CD4-positive, alpha-beta T cell treated with Interleukin-6 for 4 hours (primary cell): ENCODE measurements around the gene BBS1.

Experiments
- DNase-seq: peaks from one replicate; pipeline ENCODE4 v3.0.0-alpha.2; 2020; ENCODE audit warnings: mixed read lengths

Gene BBS1

DNA sequence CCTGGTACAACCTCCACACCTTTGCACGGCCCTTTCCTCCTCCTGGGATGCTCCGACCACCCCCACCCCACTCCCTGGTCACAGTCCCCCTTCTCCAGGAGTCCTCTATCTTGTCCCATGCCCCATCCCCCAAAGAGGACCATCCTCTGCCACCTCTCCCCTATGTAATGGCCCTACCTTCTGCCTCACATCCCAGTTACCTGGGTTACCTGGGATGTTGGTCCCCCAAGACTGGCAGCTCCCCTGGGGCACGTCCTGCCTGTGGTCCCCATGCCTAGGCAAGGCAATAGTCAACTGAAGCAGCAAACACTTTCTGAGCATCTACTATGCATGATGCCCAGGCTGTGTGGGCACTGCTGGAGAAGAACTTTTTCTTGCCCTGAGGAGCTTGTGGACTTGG, 45.0 kb downstream of the BBS1 start:
- no peak for DNase-seq

DNA sequence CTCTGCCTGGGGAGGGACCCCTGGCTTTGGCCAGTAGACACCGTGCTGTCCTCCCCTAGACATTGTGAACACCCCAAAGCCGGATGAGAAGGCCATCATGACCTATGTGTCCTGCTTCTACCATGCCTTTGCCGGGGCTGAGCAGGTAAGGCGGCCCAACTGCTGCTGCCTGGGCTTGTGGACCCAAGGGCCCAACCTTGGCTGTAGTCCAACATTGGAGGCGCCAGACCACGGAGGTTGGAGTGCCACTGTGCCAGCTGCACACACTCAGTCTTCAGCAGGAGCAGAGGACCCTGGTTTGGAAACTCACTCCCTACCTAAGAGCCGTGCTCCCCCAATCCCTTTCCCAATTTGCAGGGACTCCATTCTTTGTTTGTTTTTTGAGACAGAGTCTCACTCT, 45.7 kb downstream of the BBS1 start:
- DNase-seq: no peak

DNA sequence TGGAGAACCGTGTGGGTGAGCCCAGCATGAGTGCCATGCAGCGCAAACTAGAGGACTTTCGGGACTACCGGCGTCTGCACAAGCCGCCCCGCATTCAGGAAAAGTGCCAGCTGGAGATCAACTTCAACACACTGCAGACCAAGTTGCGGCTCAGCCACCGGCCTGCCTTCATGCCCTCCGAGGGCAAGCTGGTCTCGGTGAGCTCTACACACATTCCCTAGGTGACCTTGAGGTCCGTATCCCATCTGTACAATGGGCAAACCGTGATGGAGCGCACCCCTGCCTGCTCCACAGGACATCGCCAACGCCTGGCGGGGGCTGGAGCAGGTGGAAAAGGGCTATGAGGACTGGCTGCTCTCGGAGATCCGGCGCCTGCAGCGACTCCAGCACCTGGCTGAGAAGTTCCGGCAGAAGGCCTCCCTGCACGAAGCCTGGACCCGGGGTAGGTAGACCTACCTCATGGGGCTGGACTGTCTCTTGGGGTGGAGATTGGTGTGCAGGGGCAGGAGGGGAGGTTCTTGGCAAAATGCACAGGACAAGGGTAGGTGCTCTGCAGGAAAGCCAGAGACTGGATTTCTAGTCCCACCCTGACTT, 47.4 kb downstream of the BBS1 start:
- no peak for DNase-seq

DNA sequence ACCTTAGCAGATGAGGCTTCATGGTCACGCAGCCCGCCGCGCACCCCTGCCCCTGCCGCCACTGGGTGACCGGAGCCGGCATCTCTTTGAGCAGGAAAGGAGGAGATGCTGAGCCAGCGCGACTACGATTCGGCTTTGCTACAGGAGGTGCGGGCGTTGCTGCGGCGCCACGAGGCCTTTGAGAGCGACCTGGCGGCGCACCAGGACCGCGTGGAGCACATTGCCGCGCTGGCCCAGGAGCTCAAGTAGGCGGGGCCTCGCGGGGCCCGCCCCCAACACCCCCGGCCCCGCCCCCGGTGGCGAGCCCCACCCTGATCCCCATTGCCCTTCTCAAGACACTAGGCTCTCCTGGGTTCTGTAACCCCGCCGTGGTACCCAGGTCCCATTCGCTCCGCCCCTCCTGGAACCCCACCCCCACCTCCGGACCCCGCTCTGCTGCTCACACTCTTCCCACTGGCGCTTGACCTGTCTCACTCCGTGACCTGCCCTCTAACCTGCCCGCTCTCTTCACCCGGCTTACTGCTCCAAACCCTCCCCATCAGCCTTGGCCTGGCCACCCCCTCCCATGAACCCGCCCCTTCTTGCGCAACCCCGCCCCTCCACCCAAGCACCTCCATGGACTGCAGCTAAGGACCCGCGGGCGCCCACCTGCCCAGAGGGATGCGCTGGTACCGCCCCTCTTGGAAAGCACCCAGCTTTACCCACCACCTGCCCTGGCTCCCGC, 48.9 kb downstream of the BBS1 start:
- DNase-seq: peak; percentile 43

DNA sequence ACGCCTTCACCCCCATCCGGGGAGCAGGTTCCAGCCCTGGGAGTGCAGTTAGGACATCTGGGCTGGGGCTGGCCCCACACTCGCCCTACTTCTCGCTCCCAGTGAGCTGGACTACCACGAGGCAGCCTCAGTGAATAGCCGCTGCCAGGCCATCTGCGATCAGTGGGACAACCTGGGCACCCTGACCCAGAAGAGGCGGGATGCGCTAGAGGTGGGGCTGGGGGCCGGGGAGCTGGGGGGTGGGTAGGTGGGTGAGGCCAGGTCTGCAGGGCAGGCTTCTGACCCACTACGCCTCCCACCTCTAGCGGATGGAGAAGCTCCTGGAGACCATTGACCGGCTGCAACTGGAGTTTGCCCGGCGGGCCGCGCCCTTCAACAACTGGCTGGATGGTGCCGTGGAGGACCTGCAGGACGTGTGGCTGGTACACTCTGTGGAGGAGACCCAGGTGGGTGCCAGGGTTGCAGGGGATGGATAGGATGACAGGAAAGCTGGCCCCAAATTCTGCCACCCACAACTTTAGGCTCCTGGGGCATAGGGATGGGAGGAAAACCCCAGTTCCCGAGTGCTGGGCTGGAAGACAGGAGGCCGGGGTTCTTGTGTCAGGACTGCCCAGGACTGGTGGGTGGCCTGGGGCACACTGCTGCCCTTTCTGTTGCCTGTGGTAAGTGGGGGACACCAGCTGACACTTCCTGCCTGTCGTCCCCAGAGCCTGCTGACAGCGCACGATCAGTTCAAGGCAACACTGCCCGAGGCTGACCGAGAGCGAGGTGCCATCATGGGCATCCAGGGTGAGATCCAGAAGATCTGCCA, 49.6 kb downstream of the BBS1 start:
- no peak for DNase-seq

DNA sequence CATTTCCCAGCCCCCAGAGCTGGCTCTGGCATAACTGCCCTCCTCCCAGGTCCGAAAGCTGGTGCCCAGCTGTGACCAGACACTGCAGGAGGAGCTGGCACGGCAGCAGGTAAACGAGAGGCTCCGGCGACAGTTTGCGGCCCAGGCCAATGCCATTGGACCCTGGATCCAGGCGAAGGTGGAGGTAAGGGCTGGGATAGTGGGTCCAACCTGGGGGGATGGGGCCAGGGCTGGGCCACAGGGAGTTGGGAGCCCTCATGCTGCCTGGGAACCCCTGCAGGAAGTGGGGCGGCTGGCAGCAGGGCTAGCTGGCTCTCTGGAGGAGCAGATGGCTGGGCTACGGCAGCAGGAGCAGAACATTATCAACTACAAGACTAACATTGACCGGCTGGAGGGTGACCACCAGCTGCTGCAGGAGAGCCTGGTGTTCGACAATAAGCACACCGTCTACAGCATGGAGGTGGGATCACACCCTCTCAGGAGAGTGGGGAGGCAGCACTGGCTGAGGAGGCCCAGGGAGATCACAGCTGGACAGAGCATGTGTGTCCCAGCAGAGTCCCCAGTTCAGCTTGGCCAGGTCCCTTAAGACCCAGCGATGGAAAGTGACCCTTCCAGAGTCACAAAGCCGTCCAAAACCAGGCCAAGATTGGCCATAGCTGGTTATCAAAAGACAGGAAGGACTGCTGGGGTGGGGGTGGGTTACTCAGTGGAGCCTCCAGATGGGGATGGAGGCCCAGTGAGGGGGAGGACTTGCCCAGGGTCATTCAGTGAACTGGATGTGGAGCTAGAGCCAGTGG, 50.9 kb downstream of the BBS1 start:
- no peak for DNase-seq

DNA sequence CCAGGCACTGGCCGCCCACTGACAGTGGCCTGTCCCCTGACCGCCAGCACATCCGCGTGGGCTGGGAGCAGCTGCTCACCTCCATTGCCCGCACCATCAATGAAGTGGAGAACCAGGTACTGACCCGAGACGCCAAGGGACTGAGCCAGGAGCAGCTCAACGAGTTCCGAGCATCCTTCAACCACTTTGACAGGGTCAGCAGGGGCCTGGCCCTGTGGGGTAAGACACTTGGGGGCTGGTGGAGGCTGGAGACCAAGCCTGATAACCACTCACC, 51.5 kb downstream of the BBS1 start:
- DNase-seq: no peak

DNA sequence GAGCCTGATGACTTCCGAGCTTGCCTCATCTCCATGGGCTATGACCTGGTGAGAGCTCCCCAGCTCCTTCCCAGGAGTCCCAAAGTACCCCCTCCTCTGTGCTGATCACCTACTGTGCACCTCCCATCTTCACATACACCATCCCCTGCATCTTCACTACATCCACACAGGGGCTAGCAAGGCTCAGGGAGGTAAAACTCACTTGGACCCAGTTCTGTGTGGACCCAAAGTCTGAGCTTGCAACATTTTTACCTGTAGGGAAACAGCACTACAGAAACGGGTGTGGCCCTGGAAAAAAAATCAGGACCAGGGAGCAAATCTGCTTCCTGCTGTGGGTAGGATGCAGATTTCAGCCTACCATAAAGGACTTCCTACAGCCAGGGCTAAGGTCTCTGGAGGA, 51.8 kb downstream of the BBS1 start:
- no peak for DNase-seq

DNA sequence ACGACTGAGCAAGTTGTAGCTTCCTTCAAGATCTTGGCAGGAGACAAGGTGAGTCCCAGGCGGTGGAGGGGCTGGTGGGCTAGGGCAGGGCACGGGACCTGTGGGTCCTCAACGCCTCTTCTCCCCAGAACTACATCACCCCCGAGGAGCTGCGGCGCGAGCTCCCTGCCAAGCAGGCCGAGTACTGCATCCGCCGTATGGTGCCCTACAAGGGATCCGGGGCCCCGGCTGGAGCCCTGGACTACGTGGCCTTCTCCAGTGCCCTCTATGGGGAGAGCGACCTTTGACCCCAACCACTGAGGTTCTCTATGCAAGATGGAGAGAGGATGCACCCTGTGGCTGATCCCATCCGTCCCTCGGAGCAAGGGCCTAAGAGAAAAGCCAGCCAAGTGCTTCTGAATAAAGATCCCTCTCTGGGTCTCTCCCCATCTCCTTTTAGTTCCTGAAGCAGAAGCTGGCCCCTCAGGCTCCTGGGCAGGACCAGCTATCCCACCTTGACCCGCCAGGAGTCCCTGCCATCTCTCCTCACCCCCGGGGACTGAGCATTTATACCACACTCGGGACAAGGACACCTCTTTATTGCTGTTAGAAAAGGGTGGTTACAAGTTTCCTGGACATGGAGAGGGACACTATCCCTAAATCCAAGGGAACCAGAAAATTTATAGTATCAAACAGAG, 52.6 kb downstream of the BBS1 start:
- DNase-seq: no peak

DNA sequence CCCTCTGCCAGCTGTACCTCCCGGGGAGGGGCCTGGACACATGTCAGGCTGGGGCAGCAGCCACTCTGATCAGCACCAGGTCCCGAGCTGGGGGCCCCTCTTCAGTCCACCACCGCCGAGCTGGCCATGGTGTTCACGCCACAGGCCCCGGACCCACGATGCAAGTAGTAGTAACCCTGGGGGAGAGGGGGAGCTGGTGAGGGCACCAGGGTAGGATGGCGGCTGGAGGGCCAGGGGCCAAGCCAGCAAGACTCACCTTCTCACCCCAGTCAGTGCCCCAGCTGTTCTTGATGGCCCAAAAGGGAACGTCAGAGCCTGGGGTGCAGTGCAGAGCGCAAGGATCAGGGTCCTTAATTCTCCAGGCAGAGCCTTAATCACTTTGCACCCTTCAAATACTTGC, 53.4 kb downstream of the BBS1 start:
- DNase-seq: no peak

DNA sequence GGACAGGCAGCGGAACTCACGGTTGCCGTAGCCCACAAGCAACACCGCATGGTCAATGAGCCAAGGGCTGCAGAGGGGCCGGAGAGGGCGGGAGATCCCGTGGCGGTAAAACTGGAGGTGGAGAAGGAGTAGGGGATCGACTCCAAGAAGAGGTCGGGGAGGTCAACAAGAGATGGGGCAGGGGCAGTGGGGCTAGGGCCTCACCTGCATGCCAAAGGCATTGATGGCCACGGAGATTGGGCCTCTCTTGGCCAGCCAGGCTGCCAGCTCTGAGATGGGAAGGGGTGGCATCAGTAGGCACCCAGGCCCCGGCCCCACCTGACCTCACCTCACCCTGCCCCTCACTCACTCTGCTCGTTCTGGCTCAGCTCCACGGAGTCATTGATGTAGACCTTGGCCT, 54.1 kb downstream of the BBS1 start:
- no peak for DNase-seq

DNA sequence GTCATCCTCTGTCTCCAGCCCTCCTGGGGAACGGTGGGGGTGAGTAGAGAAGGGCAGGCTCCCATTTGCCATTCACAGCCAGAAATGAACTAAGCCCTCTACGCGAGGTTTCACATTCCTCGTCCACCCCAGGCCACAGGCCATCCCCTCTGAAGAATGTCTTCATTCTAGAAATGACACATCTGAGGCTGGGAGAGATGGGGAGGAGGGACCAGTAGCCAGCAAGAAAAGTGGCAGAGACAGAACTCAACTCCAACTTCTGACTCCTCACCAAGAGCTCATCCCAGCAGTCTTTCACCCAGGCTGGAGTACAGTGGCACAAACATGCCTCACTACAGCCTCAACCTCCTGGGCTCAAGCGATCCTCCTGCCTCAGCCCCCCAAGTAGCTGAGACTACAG, 54.5 kb downstream of the BBS1 start:
- no peak for DNase-seq

DNA sequence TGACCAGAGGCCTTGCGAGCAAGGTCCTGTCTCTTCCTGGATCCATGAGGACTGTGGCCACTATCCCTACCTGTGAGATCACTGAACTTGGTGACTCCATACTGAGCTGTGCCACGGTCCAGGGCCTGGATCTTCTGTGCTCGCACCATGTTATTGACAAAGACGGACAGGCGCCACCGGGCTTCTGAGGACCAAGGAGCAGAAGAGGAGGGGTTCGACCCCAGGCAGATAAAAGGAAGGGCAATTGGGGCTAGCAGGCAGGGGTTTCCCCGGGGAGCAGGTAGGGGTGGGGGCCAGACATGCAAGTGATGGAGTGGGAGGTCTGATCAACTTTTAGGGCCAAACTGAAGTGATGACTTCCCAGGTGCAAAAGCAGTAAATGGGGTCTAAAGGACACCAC, 55.8 kb downstream of the BBS1 start:
- DNase-seq: no peak

DNA sequence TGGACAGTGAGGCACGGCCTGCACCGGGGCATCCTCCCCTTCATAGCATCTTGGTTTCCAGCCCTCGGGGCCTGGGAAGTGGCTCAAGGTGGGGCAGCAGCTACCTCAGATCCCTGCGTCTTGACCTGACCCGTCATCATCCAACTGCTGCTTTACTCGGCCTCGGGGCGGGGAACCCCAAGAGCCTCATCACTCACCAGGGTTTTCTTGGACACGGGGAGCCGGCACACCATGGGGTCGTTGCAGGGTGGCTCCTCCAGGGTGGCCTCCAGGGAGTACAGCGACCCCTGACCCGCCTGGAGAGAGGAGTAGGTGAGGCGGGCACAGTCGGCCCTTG, 57.3 kb downstream of the BBS1 start:
- DNase-seq: no peak

DNA sequence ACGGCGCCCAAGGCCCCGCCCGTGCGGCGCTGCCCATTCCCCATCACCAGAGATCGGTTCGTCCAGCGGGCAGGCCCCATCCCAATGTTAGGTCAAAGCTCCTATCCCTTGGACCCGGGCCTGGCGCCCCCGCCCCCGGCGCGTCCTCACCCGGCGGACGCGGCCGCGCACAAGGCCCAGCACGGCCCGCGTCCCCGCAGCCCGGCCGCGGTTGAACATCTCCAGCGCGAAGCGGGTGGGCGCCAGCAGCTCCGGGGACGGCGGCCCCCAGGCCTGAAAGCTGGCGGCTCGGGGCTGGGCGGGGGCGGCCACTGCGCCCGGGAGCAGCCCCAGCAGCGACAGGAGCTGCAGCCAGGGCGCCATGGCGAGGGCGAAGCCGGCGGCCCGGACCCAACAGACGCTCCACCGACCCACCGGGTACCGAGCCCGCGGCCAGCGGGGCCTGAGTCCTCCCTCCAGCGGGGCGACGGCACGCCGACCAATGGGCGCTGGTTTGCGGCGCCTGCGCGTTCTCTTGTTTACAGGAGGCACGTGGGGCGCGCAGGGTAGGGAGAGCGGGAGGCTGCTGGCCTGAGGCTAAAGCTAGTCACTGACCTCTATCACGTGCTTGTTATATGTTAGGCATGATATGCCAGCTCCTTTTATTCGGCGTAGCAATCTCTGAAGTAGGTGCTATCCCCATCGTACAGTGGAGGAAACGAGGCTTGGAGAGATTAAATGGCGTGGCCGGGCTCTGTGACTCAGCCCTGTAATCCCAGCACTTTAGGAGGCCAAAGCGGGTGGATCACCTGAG, 57.9 kb downstream of the BBS1 start, which contains the start of gene CTSF:
CTSF (minus strand) TSS at position 483 of the 793 bp plus-strand sequence; CDS start at position 363, 120 bp downstream.
- DNase-seq: peak; percentile 79

DNA sequence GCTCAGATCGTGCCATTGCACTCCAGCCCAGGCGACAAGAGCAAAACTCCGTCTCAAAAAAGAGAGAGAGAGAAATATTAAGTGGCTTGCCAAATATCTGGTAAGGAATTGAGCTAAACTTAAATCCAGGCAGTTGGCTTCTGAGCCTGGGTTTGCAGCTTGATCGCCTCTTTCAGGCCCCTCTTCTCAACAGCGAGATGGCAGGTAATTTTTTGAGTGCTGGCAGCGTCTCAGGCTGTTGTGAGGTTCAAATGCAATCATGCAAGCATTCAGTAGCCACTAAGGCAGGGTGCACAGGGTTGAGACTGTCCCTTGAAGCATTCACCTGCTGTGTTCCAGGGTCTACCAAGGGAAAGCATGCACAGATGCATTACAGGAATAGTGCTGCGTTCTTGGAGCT, 58.6 kb downstream of the BBS1 start:
- DNase-seq: no peak

DNA sequence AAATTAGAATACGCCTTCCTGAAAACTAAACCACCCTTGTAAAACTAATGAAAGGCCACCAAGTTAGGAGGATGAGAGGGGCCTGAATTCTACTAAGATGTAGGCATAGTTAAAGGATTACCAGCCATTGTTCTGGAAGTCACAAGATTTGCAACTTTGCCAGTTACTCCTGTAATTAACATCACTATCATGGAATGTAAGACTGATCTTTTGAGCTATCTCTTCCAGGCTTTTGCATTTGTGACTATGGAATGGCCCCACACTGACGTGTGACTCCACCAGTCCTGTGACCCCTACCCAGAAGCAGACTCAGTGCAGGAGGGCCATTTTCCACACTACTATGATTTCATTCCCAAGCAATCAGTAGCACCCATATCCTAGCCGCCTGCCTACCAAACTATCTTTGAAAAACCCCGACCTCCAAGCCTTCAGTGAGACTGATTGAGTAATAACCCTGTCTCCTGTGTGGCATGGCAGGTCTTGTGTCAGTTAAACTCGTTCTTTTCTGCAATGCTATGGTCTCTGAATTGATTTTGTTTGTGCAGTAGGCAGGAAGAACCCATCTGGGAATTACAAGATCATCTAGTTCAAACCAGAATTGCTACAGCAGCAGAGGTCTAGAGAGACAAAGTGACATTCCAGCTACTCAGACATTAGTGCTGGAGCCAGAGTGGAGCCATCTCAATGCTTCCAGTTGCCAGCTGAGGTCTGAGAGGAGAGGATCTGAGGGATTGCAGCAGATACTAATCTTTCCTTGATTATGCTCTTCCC, 59.8 kb downstream of the BBS1 start:
- no peak for DNase-seq

DNA sequence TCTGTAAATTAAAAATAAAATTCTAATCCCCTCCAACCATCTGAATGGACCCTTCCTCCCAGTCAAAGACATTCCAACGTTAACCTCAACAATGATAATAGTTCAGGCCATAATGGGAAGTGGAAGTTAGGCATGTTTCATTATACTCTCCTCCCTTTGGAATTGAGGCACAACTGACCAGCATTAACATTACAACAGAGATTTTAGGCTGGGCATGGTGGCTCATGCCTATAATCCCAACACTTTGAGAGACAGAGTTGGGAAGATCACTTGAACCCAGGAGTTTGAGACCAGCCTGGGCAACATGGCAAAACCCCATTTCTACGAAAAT, 60.4 kb downstream of the BBS1 start:
- DNase-seq: no peak

DNA sequence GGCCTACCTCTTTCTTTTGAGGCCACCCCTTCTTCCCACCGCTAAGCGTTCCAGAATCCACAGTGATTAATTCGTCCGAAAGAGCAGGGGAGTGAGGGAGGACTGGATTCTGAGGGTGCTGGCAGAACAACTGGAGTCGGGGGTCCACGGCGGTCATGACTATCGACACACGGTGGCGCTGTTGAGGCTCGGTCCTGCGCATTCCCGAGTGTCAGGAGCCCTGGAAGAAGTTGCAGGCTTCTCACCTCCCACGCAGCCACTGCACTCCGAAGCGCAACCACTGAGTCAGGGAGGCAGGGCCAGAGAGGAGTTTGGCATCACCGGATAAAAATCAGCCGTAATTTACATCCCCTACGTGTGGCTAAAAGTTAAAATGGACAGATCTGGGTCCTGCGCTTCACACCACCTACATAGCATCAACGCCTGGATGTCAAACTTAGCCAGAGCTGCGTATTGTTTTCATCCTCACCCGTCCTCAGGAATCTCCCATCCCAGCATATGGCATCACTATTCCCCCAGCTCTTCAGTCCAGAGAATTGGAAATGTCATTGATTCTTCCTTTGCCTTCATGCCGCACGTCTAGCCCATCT, 68.7 kb downstream of the BBS1 start:
- peak; percentile 85 for DNase-seq

DNA sequence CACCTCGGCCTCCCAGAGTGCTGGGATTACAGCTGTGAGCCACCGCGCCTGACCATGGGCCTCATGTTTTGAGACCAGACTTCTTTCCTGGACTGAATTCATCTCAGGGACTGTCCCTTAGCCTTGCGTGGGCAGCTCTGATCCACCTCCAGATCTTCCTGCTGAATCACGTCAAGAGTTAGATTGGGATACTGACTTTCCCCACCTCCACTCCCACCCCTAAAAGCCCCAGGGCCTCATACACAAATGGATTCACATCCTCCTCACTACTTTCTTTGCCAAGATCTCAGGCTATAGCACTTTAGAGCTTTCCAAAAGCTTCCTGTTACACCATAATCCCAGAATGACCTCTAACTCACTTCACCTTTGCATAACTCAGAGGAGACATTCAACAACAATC, 70.4 kb downstream of the BBS1 start:
- DNase-seq: no peak

DNA sequence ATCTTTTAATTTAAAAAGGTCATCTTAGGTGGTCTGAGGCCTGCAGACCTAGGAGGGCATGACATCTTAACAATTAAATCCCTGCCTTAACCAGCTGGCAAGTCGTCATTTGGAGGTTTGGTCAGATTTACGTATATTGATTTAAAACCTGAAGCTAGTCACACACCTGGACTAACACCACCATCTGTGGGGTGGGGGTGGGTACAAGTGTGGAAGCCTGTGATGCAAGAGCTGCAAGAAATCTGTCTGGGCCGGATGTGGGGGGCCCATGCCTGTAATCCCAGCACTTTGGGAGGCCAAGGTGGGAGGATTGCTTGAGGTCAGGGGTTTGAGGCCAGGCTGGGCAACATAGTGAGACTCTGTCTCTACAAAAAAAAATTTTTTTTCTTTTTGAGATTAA, 70.8 kb downstream of the BBS1 start:
- DNase-seq: no peak
